Measurements from ENCODE around the gene ZDHHC11B.
"Not testable (repeated sequence)": the region's sequence is repeated elsewhere in the genome, so short reads cannot be mapped to it uniquely, and the experiment has no call there.

DNA sequence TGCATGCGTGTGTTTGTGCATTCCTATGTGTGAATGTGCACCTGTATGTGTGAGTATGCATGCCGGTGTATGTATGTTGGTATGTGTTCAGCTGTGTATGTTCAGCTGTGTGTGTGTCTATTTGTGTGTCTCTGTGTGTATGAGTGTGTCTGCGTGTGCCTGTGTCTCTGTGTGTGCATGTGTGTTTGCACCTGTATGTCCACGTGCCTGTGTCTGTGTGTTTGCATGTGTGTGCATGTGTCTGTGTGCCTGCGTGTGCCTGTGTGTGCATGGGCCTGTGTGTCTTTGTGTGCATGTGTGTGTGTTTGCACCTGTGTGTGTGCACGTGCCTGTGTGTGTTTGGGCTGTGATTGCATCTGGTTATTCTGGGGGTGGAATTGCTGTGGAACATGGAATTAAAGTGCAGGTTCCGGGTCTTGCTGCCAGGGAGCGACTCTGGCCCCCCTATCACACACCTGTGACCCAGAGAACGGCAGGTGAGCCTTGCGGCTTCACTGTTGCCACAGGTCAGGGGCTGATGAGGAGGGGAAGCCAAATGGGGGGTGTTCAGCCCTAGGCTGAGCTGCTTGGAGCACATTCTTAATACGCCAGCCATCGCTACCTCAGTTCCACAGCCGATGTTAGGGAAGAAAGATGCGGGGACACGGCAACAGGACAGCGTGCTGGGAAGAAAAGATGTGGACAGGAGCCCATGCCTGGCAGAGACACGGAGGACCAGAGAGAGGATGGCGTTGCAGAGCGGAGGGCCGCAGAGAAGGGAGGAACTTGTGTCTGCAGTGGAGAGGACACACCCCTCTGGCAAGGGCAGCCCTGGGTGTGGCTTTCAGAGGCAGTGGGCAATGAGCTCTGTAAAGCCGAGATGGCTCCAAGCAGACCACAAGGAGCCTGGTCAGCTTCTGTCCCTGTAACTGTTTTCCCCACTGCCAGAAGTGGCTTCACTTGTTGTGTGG lies 87.5 kb downstream of the ZDHHC11B start:
- TF ChIP-seq POLR2A (IDR thresholded peaks at IDR 0.05), result not testable (repeated sequence)
- TF ChIP-seq, protein P1, sequence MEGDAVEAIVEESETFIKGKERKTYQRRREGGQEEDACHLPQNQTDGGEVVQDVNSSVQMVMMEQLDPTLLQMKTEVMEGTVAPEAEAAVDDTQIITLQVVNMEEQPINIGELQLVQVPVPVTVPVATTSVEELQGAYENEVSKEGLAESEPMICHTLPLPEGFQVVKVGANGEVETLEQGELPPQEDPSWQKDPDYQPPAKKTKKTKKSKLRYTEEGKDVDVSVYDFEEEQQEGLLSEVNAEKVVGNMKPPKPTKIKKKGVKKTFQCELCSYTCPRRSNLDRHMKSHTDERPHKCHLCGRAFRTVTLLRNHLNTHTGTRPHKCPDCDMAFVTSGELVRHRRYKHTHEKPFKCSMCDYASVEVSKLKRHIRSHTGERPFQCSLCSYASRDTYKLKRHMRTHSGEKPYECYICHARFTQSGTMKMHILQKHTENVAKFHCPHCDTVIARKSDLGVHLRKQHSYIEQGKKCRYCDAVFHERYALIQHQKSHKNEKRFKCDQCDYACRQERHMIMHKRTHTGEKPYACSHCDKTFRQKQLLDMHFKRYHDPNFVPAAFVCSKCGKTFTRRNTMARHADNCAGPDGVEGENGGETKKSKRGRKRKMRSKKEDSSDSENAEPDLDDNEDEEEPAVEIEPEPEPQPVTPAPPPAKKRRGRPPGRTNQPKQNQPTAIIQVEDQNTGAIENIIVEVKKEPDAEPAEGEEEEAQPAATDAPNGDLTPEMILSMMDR (IDR thresholded peaks at IDR 0.05), result not testable (repeated sequence)
